Stimulated activated naive CD8-positive, alpha-beta T cell treated with anti-CD3 and anti-CD28 coated beads, Interleukin-15, Interleukin-2, amounts not matched to agents 100 U/mL and 50 U/mL, for 24 hours (primary cell): ENCODE data around the gene OSER1.

Experiments used
- ATAC-seq: fragments of 150-1000 bp; cut with Tn5 transposase; one replicate; pipeline ENCODE4 v1.10.0; 2021
- DNase-seq: peaks from one replicate; pipeline ENCODE4 v3.0.0; 2021

The OSER1 gene

GRCh38 chr20:44224637-44225036 lies 14.1 kb upstream of the OSER1 start:
- DNase-seq: no peak
- ATAC-seq: no peak

GRCh38 chr20:44223721-44224120 lies 13.2 kb upstream of the OSER1 start:
- ATAC-seq (no peak), DNase-seq (no peak)

- ATAC-seq: no peak
- DNase-seq: no peak
Measured at GRCh38 chr20:44222633-44223368, 12.2 kb upstream of the OSER1 start.

GRCh38 chr20:44222027-44222426 lies 11.5 kb upstream of the OSER1 start:
- no peak for ATAC-seq

GRCh38 chr20:44221368-44221954 lies 10.9 kb upstream of the OSER1 start:
- DNase-seq (no peak), ATAC-seq (no peak)

More at GRCh38 chr20:44222027-44222426, 11.5 kb upstream of the OSER1 start:
- no peak for DNase-seq

- no peak for ATAC-seq
- no peak for DNase-seq
Measured at GRCh38 chr20:44219791-44220190, 9.2 kb upstream of the OSER1 start.

GRCh38 chr20:44219170-44219730 lies 8.7 kb upstream of the OSER1 start:
- no peak for ATAC-seq

GRCh38 chr20:44218446-44218845 lies 7.9 kb upstream of the OSER1 start:
- no peak for DNase-seq
- ATAC-seq: no peak

More at GRCh38 chr20:44219170-44219730, 8.7 kb upstream of the OSER1 start:
- DNase-seq: no peak

GRCh38 chr20:44217342-44218092 lies 6.9 kb upstream of the OSER1 start:
- DNase-seq (peak; percentile 74), ATAC-seq (peak; percentile 75)

GRCh38 chr20:44215125-44215524 lies 4.6 kb upstream of the OSER1 start:
- DNase-seq (peak; percentile 80), ATAC-seq (no peak)

GRCh38 chr20:44212792-44213191 lies 2.2 kb upstream of the OSER1 start:
- DNase-seq: no peak
- no peak for ATAC-seq

GRCh38 chr20:44211177-44212039 lies 837 bp upstream of the OSER1 start:
- no peak for ATAC-seq
- no peak for DNase-seq

GRCh38 chr20:44209686-44210405 lies 725 bp downstream of the OSER1 start:
- DNase-seq (peak; percentile 23), ATAC-seq (no peak)

- no peak for DNase-seq
- no peak for ATAC-seq
Measured at GRCh38 chr20:44208770-44209169, 1.8 kb downstream of the OSER1 start.

GRCh38 chr20:44208165-44208564 lies 2.4 kb downstream of the OSER1 start:
- ATAC-seq (no peak), DNase-seq (no peak)

GRCh38 chr20:44207126-44207723 lies 3.3 kb downstream of the OSER1 start:
- ATAC-seq: no peak
- DNase-seq: no peak

- DNase-seq (no peak), ATAC-seq (no peak)
Measured at GRCh38 chr20:44206132-44206531, 4.4 kb downstream of the OSER1 start.

- no peak for ATAC-seq
- no peak for DNase-seq
Measured at GRCh38 chr20:44204832-44205215, 5.7 kb downstream of the OSER1 start.

- ATAC-seq (no peak), DNase-seq (no peak)
Measured at GRCh38 chr20:44204156-44204831, 6.3 kb downstream of the OSER1 start.

GRCh38 chr20:44203161-44203560 lies 7.4 kb downstream of the OSER1 start:
- ATAC-seq (no peak), DNase-seq (no peak)
